Mesenteric fat pad (tissue), 1 donor: ENCODE data around the gene RHEX. TPM values are rescaled to one million over a fixed set of nuclear protein-coding genes. Genes with fewer than 3 reads are reported as not detected.
"Not testable (repeated sequence)": the region's sequence is repeated elsewhere in the genome, so short reads cannot be mapped to it uniquely, and the experiment has no call there.

Experiments
- DNase-seq: peaks from one replicate; pipeline ENCODE4 v3.0.0-alpha.2; 2020; ENCODE audit warnings: low spot score
- total RNA-seq: library from RNA; stranded (reverse); fragmentation: NEBNext Ultra II Directional; extraction: Animal tissue kit (Norgen Biotek cat#: 25700); gene quantifications from one replicate; pipeline ENCODE4 v1.2.1, GENCODE V29; 2021
- donor health status: DM: yes; HTN: yes; CAD: no.

The RHEX gene
- total RNA-seq, 1 donor from 2014 or later: 2.2 TPM

DNA sequence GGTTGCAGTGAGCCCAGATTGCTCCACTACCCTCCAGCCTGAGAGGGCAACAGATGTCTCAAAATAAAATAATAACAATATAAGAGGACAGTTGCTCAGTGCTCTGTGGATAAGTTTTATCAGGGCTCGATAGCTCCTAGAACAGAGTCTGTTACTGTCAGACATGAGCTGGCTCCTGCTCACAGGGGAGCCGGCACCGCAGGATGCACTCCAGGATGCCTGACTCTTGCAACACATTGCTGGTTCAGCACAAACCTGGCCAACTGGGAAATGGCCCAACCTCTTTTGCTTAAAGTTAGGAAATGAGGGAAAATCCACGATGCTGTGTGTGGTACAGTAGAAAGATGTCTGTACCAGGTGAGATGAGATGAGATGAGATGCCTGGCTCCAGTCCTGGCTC is 23.5 kb upstream of the RHEX start:
- no peak for DNase-seq

GRCh38 chr1:206030191-206030590 is 22.8 kb upstream of the RHEX start:
- no peak for DNase-seq

- no peak for DNase-seq
Observed at GRCh38 chr1:206030714-206031113, 22.3 kb upstream of the RHEX start.

GRCh38 chr1:206032380-206033140 is 20.4 kb upstream of the RHEX start:
- no peak for DNase-seq

GRCh38 chr1:206035027-206035426 is 17.9 kb upstream of the RHEX start:
- no peak for DNase-seq

DNA sequence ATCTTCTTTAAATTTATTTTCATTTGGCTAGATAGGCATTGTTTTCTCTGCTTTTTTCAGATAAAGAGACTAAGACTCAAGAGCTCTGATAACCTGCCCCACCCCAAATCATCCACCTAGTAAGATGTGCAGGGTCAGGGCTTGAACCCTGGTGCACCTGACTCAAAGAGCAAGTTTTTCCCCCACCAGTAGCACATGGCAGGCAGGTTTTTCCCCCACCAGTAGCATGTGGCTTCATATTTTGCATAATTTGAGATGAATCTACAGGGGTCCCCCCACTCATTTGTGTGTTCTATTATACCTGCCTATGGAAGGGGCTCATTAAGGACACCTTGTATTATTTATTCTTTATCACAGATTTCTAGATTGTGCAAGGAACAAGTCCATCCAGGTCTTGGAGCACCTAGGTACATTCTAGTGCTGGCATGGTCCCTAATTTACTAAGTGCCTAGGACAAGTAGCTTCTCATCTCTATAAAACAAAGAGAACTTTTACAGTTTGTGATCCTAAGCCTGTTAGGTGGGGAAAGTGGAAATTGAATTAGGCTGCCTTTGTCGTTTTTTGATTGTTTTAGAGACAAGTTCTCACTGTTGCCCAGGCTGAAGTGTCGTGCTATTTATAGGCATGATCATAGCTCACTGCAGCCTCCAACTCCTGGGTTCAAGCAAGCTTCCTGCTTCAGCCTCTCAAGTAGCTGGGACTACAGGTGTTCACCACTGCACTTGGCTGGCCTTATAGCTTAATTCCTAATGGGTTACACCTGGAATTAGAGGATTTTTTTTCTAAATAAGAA is 16.1 kb upstream of the RHEX start:
- DNase-seq: no peak

GRCh38 chr1:206037581-206037980 is 15.4 kb upstream of the RHEX start:
- no peak for DNase-seq

DNA sequence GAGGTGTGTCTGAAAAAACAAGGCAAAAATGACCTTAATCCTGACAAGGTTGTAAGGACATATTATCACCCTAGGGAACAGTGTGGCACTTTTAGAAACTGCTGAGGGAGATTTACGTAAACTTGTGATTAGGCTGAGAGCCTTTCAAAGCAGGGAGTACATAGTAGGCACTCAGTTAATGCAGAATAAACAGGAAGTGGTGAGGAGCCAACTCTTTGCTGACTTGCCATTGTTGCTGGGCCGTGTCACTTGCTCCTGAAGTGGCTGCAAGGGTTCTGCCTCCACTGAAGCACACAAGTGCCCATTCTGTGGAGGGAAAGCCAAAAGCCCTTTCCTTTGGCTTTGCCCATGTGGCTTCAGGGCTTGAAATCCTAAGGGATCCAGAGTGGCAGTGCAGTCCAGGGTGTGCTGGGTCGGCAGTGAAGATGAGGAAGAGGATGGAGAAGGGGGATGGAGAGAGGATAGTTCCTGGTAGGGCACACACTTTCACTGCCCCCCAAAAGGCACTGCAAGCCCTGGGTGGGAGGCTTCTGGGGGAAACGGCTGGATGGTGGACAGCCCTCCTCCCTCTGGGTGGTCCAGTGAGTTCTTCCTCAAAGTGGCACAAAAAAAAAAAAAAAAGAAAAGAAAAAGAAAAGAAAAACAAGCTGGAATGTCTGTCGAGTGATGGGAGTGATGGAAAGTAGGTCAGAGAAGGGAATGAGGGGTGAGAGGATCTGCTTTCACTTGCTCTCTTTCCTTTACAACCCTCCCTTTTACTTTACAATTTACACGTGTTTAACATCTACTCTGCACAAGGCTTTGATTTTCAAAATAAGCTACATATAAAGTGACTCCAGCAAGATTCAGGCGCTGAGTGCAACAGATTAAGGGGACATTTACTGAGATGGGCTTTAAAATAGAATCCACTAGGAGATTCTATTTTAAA is 13.7 kb upstream of the RHEX start:
- DNase-seq: no peak

DNA sequence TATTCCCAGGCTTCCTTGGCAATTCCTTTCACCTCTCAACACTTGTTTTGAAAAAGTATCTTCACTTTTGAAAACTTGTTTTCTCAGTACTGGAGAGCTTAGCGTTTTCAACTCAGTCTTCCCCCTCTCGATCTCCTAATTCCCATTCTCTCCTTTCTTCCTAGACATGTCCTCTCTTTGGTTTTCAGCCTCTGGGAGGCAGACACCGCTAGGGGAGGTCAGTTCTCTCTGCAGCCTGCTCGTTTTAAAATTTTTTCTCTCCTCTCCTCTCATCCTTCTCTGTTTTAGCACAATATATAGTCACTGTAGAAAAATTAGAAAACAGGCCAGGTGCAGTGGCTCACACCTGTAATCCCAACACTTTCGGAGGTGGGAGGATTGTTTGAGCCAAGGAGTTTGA is 12.6 kb upstream of the RHEX start:
- DNase-seq: no peak

- no peak for DNase-seq
Observed at GRCh38 chr1:206041640-206042039, 11.3 kb upstream of the RHEX start.

DNA sequence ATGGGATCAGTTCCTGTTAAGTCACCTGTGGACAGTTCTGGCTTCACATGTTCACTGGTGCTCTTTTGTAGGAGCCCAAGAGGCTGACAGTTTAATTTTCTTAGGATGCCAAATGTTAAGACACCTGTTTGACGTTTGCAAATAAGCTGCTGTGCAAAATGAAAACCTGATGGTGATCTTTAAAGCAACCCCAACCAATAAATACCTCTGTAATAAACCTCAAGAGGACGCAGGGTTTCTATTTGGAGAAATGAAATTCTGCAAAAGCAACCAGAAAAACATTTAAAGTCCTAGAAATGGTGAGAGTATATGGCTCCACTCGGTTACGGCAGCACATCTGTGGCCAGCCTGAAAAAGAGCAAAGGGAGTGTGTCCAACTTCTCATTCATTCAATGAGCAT is 5.7 kb upstream of the RHEX start:
- DNase-seq: no peak

DNA sequence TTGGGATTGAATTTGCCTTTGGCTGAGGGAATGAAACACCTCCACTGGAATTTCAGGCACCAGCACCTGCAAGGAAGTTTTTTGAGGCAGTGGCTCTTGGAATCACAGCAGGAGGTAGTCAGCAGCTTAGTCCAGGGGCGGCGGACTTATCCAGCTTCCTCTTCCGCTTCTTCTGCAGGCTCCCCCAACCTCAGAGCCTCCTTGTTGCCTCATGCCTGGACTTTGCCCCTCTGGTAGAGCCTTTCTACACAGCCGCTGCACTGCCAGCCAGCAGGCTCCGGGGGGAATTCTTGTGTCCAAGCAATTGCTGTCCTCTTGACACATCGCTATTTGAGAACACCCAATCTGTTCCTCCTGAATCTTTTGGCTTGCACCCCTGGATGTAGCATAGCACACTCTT is 4.4 kb upstream of the RHEX start:
- DNase-seq: no peak

DNA sequence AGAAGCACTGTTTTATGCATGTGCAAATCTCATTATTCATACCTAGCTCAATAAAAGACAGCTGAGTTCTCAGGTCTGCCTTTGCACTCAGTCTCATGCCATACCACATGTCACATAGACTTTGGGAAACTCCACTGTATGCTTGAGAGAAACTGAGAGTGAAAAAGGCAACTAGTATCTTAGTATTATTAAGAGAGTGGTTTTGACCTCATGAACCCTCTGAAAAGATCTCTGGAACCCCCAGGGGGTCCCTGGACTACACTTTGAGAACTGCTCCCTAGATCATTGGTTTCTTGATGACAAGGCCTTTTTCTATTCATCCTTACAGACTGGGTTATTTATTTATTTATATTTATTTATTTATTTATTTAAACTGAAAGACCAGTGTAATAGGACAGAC is 3.7 kb upstream of the RHEX start:
- DNase-seq: no peak

DNA sequence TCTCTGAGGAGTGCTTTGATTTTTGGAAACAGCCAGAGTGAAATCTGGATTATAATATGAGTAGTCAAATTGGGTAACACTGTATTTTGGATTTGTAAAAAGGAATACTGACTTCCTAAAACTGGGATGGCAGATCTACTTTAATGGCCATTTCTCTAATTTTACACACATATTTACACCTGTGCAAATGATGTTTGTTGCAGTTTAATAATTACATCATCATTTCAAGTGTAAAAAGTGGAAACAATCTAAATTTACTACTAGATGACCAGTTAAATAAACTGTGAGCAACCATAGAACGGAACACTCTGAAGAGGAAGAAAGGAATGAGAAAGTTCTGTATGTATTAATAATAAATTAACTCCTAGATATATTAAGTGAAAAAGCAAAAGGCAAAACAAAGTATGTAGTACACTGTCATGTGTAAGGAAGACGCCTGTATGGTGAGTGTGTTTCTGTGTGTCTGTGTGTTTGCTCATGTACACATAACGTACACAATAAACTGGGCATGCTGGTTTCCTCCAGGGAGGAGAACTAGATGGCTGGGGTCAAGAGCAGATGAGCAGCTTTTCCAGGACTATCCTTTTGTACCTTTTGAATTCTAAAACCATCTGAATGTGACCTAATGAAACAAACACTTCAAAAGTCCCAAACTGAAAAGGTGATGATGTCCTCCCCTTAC is 2.9 kb upstream of the RHEX start:
- DNase-seq: no peak

- DNase-seq: no peak
Observed at GRCh38 chr1:206050655-206051235, 2.2 kb upstream of the RHEX start.

GRCh38 chr1:206052231-206052865 is 625 bp upstream of the RHEX start:
- DNase-seq: not testable (repeated sequence)

DNA sequence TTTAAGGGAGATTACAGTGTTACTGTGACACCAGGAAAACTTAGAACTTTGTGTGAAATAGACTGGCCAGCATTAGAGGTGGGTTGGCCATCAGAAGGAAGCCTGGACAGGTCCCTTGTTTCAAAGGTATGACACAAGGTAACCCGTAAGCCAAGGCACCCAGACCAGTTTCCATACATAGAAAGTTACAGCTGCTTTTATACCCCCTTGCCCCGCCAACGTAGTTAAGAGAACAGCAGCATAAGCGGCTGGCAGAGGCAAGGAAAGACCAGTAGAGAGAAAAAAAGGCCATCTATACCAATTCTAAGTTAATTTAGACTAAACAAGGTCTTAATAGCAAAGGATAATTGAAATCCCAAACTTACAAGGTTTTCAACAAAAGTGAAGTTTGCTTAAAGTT is 643 bp downstream of the RHEX start:
- not testable (repeated sequence) for DNase-seq

DNA sequence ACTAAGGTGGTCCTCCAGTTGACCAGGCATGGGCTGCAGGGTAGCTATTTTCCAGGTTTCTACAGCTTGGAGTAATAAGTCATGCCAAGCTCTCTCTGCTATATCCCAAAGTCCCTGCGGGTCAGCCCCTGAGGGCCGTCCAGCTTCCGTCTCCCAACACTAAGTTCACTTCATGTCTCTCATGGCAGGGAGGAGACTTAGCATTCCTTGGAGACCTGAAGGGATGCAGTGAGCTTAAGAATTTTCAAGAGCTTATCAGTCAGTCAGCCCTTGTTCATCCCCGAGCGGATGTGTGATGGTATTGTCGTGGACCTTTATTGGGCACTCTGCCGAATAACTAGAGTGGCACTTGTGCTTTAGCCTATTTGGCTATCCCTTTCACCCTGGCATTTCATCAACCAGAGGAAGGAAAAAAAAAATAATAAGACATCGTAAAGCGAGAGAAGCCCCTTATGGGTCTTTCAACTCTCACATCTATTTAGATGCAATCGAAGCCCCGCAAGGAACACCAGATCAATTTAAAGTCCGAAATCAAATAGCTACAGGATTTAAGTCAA is 2.2 kb downstream of the RHEX start:
- DNase-seq: not testable (repeated sequence)

DNA sequence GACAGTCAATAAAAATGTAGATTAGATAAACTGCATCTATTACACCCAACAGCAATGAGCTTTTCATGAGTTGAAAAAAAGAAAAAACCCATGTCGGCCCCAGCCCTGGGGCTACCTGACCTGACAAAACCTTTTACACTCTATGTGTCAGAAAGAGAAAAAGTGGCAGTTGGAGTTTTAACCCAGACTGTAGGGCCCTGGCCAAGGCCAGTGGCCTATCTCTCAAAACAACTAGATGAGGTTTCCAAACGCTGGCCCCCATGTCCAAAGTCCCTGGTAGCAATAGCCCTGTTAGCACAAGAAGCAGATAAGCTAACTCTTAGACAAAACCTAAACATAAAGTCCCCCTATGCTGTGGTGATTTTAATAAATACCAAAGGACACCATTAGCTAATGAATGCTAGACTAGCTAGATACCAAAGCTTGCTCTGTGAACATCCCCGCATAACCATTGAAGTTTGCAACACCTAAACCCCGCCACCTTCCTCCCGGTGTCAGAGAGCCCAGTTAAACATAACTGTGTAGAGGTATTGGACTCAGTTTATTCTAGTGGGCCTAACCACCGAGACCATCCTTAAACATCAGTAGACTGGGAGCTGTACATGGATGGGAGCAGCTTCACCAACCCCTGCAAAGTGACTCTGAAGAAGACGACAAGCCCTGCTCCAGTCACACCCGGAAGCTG is 2.8 kb downstream of the RHEX start:
- not testable (repeated sequence) for DNase-seq
